PC-9 (cell line): ENCODE data around the gene WDR88.
A peak's percentile ranks its signal among the peaks of the same experiment; 100 is the strongest.

Source experiments
- CTCF ChIP-seq: fragments of 200-600 bp; sonication (generic); conservative IDR thresholded peaks from 2 replicates; pipeline ENCODE4 v1.6.1; 2017; ENCODE audit warnings: mixed run types, antibody characterized with exemption, mild to moderate bottlenecking, moderate library complexity
- EZH2 ChIP-seq: fragments of 200-600 bp; sonication (generic); IDR thresholded peaks from 2 replicates; pipeline ENCODE4 v1.8.0; 2017; ENCODE audit warnings: antibody characterized with exemption, low read depth

GRCh38 chr19:33175886-33176669, 44.2 kb downstream of the WDR88 start:
- TF ChIP-seq CTCF (0 out of 2 replicates have a peak, but pooled peaks have one; percentile 34), EZH2 (no peak)
